A549 (cell line): ENCODE data around the gene PDE4D.

ENCODE experiments used
- BHLHE40 ChIP-seq: IDR thresholded peaks from 2 replicates; pipeline ENCODE4 v1.6.1; 2012; ENCODE audit warnings: low read depth, low read length, inconsistent platforms
- HOXB13 ChIP-seq: fragments of 250-450 bp; sonication (Bioruptor Pico); IDR thresholded peaks from 2 replicates; pipeline ENCODE4 v1.5.0; 2020; ENCODE audit warnings: low read depth, mild to moderate bottlenecking, moderate library complexity
- JUN ChIP-seq, 2 experiments: fragments of >200 bp; sonication (Bioruptor Twin); formaldehyde crosslinking; IDR thresholded peaks; 2 replicates in 1 of 2; 3 replicates in 1 of 2; pipeline ENCODE4 v1.6.1; 2016 to 2017
- KDM5A ChIP-seq: fragments of 200-600 bp; sonication (generic); IDR thresholded peaks from 2 replicates; pipeline ENCODE4 v1.6.1; 2016; ENCODE audit warnings: antibody characterized with exemption, mild to moderate bottlenecking
- NR3C1 ChIP-seq: fragments of >200 bp; sonication (Bioruptor Twin); formaldehyde crosslinking; IDR thresholded peaks from 3 replicates; pipeline ENCODE4 v1.6.1; 2017
- POLR2A ChIP-seq: IDR thresholded peaks from 2 replicates; pipeline ENCODE4 v1.6.1; 2012; ENCODE audit warnings: mild to moderate bottlenecking, low read length
- RAD21 ChIP-seq, 2 experiments: fragments of >200 bp in 1 of 2; sonication (Bioruptor Twin) in 1 of 2; formaldehyde crosslinking in 1 of 2; IDR thresholded peaks in 1 of 2; conservative IDR thresholded peaks in 1 of 2; 2 replicates in 1 of 2; 3 replicates in 1 of 2; pipeline ENCODE4 v1.6.1; 2012 to 2018; ENCODE audit warnings: inconsistent platforms in 1 of 2
- RARB ChIP-seq: fragments of 250-450 bp; sonication (Bioruptor Pico); IDR thresholded peaks from 2 replicates; pipeline ENCODE4 v1.8.0; 2021; ENCODE audit warnings: mild to moderate bottlenecking, moderate library complexity
- SREBF2 ChIP-seq: fragments of 450-650 bp; IDR thresholded peaks from 2 replicates; pipeline ENCODE4 v1.6.1; 2014; ENCODE audit warnings: mild to moderate bottlenecking, moderate library complexity
- TF ChIP-seq, protein P1 (sequence below): fragments of 450-650 bp; IDR thresholded peaks from 2 replicates; pipeline ENCODE4 v1.6.1; 2014; ENCODE audit warnings: antibody characterized with exemption
- TF ChIP-seq, protein P2 (sequence below): fragments of >200 bp; sonication (Bioruptor Twin); formaldehyde crosslinking; IDR thresholded peaks from 3 replicates; pipeline ENCODE4 v1.5.1; 2016
- TF ChIP-seq, protein P3 (sequence below): fragments of >200 bp; sonication (Bioruptor Twin); formaldehyde crosslinking; IDR thresholded peaks from 3 replicates; pipeline ENCODE4 v1.6.1; 2016
- TF ChIP-seq, protein P4 (sequence below): IDR thresholded peaks from 2 replicates; pipeline ENCODE4 v1.6.1; 2012

DNA sequence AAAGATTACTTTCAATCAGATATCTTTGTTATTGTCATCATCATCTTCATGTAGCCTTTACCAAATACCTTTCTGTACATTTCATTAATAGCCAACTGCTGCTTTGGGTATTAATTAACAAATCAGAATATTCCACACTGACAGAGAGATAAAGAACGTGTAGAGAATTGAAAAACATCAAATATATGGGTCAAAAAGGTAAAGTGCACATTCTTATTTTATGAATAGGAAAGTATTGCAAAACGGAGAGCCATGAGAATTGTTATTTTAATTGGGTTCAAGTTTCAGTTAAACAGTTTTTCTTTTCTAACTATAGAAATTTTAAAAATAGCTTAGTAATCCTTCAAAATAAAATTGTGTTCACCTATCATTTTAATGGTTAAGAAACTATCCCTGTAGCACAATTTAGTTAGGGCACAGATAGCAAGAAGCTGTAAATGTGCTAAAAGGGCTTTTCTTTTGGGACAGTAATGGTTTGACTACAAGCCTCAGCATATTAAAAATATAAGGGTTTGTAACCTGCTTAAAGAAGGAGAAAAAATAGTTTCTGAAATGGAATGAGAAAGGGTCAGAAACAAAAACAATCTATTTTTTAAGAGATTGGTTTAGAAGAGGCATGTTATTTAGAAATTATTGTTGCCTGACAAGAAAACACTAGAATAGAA, 62.9 kb downstream of the PDE4D start:
- TF ChIP-seq JUN (IDR thresholded peaks at IDR 0.05) (no peak), RARB (no peak), NR3C1 (no peak), POLR2A (no peak), RAD21 (conservative IDR thresholded peaks at IDR 0.05 in 1 of 2, IDR thresholded peaks at IDR 0.05 in 1 of 2) (no peak), HOXB13 (no peak), BHLHE40 (no peak), KDM5A (no peak), SREBF2 (no peak)
- TF ChIP-seq, protein P1, sequence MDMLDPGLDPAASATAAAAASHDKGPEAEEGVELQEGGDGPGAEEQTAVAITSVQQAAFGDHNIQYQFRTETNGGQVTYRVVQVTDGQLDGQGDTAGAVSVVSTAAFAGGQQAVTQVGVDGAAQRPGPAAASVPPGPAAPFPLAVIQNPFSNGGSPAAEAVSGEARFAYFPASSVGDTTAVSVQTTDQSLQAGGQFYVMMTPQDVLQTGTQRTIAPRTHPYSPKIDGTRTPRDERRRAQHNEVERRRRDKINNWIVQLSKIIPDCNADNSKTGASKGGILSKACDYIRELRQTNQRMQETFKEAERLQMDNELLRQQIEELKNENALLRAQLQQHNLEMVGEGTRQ, result no peak
- TF ChIP-seq, protein P2, sequence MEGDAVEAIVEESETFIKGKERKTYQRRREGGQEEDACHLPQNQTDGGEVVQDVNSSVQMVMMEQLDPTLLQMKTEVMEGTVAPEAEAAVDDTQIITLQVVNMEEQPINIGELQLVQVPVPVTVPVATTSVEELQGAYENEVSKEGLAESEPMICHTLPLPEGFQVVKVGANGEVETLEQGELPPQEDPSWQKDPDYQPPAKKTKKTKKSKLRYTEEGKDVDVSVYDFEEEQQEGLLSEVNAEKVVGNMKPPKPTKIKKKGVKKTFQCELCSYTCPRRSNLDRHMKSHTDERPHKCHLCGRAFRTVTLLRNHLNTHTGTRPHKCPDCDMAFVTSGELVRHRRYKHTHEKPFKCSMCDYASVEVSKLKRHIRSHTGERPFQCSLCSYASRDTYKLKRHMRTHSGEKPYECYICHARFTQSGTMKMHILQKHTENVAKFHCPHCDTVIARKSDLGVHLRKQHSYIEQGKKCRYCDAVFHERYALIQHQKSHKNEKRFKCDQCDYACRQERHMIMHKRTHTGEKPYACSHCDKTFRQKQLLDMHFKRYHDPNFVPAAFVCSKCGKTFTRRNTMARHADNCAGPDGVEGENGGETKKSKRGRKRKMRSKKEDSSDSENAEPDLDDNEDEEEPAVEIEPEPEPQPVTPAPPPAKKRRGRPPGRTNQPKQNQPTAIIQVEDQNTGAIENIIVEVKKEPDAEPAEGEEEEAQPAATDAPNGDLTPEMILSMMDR, result no peak
- TF ChIP-seq, protein P3, sequence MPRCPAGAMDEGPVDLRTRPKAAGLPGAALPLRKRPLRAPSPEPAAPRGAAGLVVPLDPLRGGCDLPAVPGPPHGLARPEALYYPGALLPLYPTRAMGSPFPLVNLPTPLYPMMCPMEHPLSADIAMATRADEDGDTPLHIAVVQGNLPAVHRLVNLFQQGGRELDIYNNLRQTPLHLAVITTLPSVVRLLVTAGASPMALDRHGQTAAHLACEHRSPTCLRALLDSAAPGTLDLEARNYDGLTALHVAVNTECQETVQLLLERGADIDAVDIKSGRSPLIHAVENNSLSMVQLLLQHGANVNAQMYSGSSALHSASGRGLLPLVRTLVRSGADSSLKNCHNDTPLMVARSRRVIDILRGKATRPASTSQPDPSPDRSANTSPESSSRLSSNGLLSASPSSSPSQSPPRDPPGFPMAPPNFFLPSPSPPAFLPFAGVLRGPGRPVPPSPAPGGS, result no peak
- TF ChIP-seq, protein P4, sequence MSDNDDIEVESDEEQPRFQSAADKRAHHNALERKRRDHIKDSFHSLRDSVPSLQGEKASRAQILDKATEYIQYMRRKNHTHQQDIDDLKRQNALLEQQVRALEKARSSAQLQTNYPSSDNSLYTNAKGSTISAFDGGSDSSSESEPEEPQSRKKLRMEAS, result no peak
